HEK293T (cell line): ENCODE results near the gene SLC17A6.

ENCODE experiments used
- CTCF ChIA-PET: fragments of 350-600 bp; formaldehyde crosslinking; extraction: SDS; loops from one replicate; lab custom pipeline; 2021; ENCODE audit warnings: antibody characterized with exemption, inconsistent platforms; lab: Yijun Ruan, JAX
- POLR2A ChIA-PET: fragments of 350-600 bp; formaldehyde crosslinking; extraction: SDS; loops from one replicate; lab custom pipeline; 2020; ENCODE audit warnings: antibody characterized with exemption, inconsistent platforms; lab: Yijun Ruan, JAX
- DNase-seq: peaks from one replicate; pipeline ENCODE4 v3.0.0; 2012; ENCODE audit warnings: mixed read lengths; ENCODE audit errors: extremely low spot score
- ARNT ChIP-seq: fragments of 450-650 bp; IDR thresholded peaks from 2 replicates; pipeline ENCODE4 v1.6.1; 2017; ENCODE audit warnings: mild to moderate bottlenecking
- BHLHE40 ChIP-seq: fragments of 450-650 bp; IDR thresholded peaks from 2 replicates; pipeline ENCODE4 v1.6.1; 2016; ENCODE audit warnings: mild to moderate bottlenecking, moderate library complexity, borderline replicate concordance
- CTBP1 ChIP-seq: fragments of 450-650 bp; IDR thresholded peaks from 2 replicates; pipeline ENCODE4 v1.6.1; 2016; ENCODE audit warnings: borderline replicate concordance
- ELF4 ChIP-seq: fragments of 450-650 bp; IDR thresholded peaks from 2 replicates; pipeline ENCODE4 v1.6.1; 2017; ENCODE audit warnings: antibody characterized with exemption
- FOXA1 ChIP-seq: fragments of 450-650 bp; IDR thresholded peaks from 2 replicates; pipeline ENCODE4 v1.6.1; 2016; ENCODE audit warnings: mild to moderate bottlenecking
- FOXK2 ChIP-seq: fragments of 450-650 bp; IDR thresholded peaks from 2 replicates; pipeline ENCODE4 v1.6.1; 2016; ENCODE audit warnings: mild to moderate bottlenecking
- FOXM1 ChIP-seq: fragments of 450-650 bp; IDR thresholded peaks from 2 replicates; pipeline ENCODE4 v1.6.1; 2017; ENCODE audit warnings: mild to moderate bottlenecking, borderline replicate concordance
- HDGF ChIP-seq: fragments of 450-650 bp; IDR thresholded peaks from 2 replicates; pipeline ENCODE4 v1.6.1; 2017; ENCODE audit warnings: antibody characterized with exemption, borderline replicate concordance
- L3MBTL2 ChIP-seq: fragments of 450-650 bp; conservative IDR thresholded peaks from 2 replicates; pipeline ENCODE4 v1.6.1; 2016; ENCODE audit warnings: mild to moderate bottlenecking
- LEF1 ChIP-seq: fragments of 450-650 bp; IDR thresholded peaks from 2 replicates; pipeline ENCODE4 v1.6.1; 2017; ENCODE audit warnings: mild to moderate bottlenecking, borderline replicate concordance
- NFRKB ChIP-seq: fragments of 450-650 bp; IDR thresholded peaks from 2 replicates; pipeline ENCODE4 v1.6.1; 2016; ENCODE audit warnings: mild to moderate bottlenecking, moderate library complexity
- SP1 ChIP-seq: fragments of 450-650 bp; IDR thresholded peaks from 2 replicates; pipeline ENCODE4 v1.6.1; 2017
- SUZ12 ChIP-seq: fragments of 450-650 bp; IDR thresholded peaks from 2 replicates; pipeline ENCODE4 v1.6.1; 2016; ENCODE audit warnings: mild to moderate bottlenecking
- TARDBP ChIP-seq: fragments of 450-650 bp; IDR thresholded peaks from 2 replicates; pipeline ENCODE4 v1.6.1; 2016
- ZNF384 ChIP-seq: fragments of 450-650 bp; IDR thresholded peaks from 2 replicates; pipeline ENCODE4 v1.6.1; 2016
- TF ChIP-seq, protein P1 (sequence below): fragments of 450-650 bp; IDR thresholded peaks from 2 replicates; pipeline ENCODE4 v1.6.1; 2016

The SLC17A6 gene

GRCh38 chr11:22343032-22343324 lies 4.8 kb downstream of the SLC17A6 start:
- CTCF ChIA-PET, result no interaction called here
- DNase-seq, result no peak
- POLR2A ChIA-PET, result no interaction called here
- no peak for TF ChIP-seq TARDBP
- no peak for TF ChIP-seq ZNF384
- no peak for TF ChIP-seq ELF4

GRCh38 chr11:22343371-22344032 lies 5.3 kb downstream of the SLC17A6 start:
- ChIA-PET CTCF (no interaction called here), POLR2A (no interaction called here)
- no peak for DNase-seq
- no peak for TF ChIP-seq L3MBTL2
- no peak for TF ChIP-seq HDGF
- TF ChIP-seq LEF1, result no peak
- no peak for TF ChIP-seq ELF4
- TF ChIP-seq, protein P1, sequence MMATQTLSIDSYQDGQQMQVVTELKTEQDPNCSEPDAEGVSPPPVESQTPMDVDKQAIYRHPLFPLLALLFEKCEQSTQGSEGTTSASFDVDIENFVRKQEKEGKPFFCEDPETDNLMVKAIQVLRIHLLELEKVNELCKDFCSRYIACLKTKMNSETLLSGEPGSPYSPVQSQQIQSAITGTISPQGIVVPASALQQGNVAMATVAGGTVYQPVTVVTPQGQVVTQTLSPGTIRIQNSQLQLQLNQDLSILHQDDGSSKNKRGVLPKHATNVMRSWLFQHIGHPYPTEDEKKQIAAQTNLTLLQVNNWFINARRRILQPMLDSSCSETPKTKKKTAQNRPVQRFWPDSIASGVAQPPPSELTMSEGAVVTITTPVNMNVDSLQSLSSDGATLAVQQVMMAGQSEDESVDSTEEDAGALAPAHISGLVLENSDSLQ, result no peak
- TF ChIP-seq NFRKB, result no peak
- no peak for TF ChIP-seq BHLHE40
- no peak for TF ChIP-seq SUZ12
- TF ChIP-seq FOXM1, result no peak
- no peak for TF ChIP-seq CTBP1
- TF ChIP-seq ZNF384, result no peak

DNA sequence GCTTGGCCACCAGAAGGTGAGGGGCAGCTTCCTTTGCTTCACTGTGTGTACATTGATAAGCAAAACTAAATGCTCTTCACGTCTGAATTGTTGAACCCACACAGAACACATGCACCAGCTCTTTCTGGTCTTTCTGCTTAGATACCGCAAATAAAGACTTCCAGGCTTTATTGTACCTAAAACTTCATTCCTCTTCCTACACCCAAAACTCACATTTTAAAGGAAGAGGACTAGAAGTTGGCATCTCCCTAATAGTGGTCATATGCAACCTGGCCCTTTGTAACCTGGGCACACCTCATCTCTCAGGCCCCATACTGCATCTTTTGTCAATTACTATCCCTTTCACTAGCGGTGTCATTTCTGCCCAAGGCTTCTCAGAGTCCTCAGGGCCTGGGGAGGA lies 5.9 kb downstream of the SLC17A6 start:
- TF ChIP-seq CTBP1 (no peak), ZNF384 (no peak), ARNT (no peak), SP1 (no peak), FOXA1 (no peak), ELF4 (no peak), SUZ12 (no peak)
- ChIA-PET CTCF (no interaction called here), POLR2A (no interaction called here)
- no peak for DNase-seq

DNA sequence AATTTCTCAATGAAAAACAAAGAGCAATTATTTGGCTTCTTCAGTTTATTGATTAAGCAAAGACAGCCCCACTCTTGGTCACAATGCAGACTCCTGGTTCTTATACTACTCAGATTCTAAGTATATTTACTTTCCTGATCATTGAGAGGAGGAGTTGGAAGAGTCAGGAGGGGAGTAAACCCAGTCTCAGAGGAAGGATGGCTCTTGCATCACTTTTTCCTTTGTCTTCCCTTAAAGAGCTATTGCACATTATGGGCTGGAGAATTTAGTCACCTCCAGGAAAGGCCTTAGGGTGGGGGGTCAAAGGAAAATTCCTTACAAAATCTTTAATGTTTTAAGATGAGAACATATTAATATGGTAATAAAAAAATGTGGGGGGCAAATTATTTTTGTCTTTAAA lies 8.1 kb downstream of the SLC17A6 start:
- POLR2A ChIA-PET, result no interaction called here
- DNase-seq, result no peak
- CTCF ChIA-PET, result no interaction called here
- TF ChIP-seq SUZ12, result no peak
- no peak for TF ChIP-seq ZNF384
- no peak for TF ChIP-seq TARDBP
- no peak for TF ChIP-seq SP1
- no peak for TF ChIP-seq FOXA1
- TF ChIP-seq LEF1, result no peak
- TF ChIP-seq FOXK2, result no peak
- no peak for TF ChIP-seq CTBP1
- no peak for TF ChIP-seq ARNT
- no peak for TF ChIP-seq L3MBTL2
- TF ChIP-seq ELF4, result no peak
- no peak for TF ChIP-seq HDGF
- no peak for TF ChIP-seq BHLHE40

GRCh38 chr11:22347857-22348487 lies 9.8 kb downstream of the SLC17A6 start:
- TF ChIP-seq SUZ12 (no peak), ARNT (no peak), FOXA1 (no peak), NFRKB (no peak)
- no peak for DNase-seq
- POLR2A ChIA-PET, result no interaction called here
- CTCF ChIA-PET, result no interaction called here

DNA sequence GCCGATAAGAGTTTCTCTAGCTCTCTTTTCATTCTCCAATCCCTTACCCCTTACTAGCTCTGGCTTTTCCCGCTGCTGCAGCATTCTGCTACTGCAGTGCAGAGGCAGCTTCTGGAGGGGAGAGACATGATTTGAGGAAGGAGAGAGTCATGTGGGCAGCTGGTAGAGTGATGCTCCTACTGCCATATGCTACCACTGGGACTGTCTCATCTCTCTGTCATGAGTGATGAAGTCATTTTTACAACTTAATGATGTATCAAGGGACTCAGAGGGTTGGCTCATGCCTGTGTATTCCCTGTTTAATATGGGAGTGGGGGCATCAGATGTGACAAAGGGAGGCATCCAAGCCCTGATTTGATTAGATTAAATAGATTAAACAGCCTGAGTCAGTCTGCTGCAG lies 11.3 kb downstream of the SLC17A6 start:
- CTCF ChIA-PET, result no interaction called here
- POLR2A ChIA-PET, result no interaction called here

GRCh38 chr11:22359295-22359694 lies 21.1 kb downstream of the SLC17A6 start:
- ChIA-PET CTCF (interaction anchor here (0.6 kb wide), 1 partner anchor 303 kb away, joined by 3 read pairs; no protein-coding TSS in a partner anchor), POLR2A (no interaction called here)
- DNase-seq, result no peak
- TF ChIP-seq FOXK2 (no peak), ELF4 (no peak), HDGF (no peak), LEF1 (no peak), SP1 (no peak), FOXA1 (no peak), NFRKB (no peak), BHLHE40 (no peak), FOXM1 (no peak), L3MBTL2 (no peak), ARNT (no peak), SUZ12 (no peak)
- TF ChIP-seq, protein P1, result no peak

More for the DNA sequence above, 11.3 kb downstream of the SLC17A6 start:
- TF ChIP-seq TARDBP, result no peak
- no peak for TF ChIP-seq SP1
- no peak for TF ChIP-seq ARNT
- TF ChIP-seq FOXA1, result no peak
- TF ChIP-seq BHLHE40, result no peak
- no peak for TF ChIP-seq CTBP1
- no peak for TF ChIP-seq ZNF384
- TF ChIP-seq L3MBTL2, result no peak
- no peak for TF ChIP-seq FOXK2
- no peak for TF ChIP-seq SUZ12
- TF ChIP-seq HDGF, result no peak
- no peak for TF ChIP-seq ELF4
- TF ChIP-seq FOXM1, result no peak
- TF ChIP-seq, protein P1, result no peak
- TF ChIP-seq LEF1, result no peak
- TF ChIP-seq NFRKB, result no peak
- DNase-seq, result no peak
